ENCODE results near the gene GK2.

DNA sequence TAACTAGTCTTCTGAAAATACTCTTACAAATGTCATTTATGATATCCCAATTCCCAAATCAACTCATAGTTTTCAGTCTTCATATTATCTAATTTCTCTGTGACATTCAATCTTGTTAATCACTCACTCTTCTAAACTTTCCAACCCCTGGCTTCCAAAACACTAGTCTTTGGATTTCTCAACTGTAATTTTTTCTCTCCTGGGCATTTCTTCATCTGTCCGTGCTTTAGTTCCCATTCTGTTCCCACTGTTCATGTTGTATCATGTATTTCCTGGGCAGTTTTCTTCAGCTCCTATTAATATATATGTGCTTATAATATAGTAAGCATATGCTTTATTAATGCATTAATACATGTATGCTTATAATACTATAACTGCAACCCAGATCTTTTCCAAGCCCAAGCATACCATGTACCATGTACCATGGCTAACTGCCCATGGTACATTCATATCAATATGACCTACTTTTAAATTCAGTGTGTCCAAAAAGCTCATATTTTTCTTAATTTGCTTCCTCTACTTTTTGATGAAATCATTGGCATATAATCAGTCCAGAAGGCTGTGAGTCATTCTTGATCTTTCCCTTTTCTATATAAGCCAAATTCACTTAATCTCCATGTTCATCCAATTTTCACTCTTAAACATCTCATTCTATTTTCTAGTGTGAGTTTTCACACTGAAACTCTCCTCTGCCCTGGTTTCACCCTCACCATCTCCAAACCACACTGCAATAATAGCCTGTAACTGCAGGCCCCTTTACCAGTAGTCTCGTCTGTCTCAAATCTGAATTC is 21.3 kb upstream of the GK2 start:
- TF ChIP-seq, protein P1, sequence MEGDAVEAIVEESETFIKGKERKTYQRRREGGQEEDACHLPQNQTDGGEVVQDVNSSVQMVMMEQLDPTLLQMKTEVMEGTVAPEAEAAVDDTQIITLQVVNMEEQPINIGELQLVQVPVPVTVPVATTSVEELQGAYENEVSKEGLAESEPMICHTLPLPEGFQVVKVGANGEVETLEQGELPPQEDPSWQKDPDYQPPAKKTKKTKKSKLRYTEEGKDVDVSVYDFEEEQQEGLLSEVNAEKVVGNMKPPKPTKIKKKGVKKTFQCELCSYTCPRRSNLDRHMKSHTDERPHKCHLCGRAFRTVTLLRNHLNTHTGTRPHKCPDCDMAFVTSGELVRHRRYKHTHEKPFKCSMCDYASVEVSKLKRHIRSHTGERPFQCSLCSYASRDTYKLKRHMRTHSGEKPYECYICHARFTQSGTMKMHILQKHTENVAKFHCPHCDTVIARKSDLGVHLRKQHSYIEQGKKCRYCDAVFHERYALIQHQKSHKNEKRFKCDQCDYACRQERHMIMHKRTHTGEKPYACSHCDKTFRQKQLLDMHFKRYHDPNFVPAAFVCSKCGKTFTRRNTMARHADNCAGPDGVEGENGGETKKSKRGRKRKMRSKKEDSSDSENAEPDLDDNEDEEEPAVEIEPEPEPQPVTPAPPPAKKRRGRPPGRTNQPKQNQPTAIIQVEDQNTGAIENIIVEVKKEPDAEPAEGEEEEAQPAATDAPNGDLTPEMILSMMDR (IDR thresholded peaks at IDR 0.05; ENCODE audit: poor library complexity), result no peak
- TF ChIP-seq EZH2phosphoT487 (IDR thresholded peaks at IDR 0.05; ENCODE audit: low read depth, severe bottlenecking, unreplicated experiment), result no peak

Data from hepatocyte (in vitro differentiated cells).